IPS-18c (cell line): Measurements from ENCODE around the gene LAMC3.

Source experiments
- H3K4me3 ChIP-seq: 2 replicates; pipeline ENCODE4 v1.7.0; 2013; ENCODE audit warnings: low read depth, mild to moderate bottlenecking, low read length, moderate library complexity; ENCODE audit not compliant: insufficient read depth
- H3K9me3 ChIP-seq: one replicate; pipeline ENCODE4 v1.6.1; 2013; ENCODE audit warnings: mild to moderate bottlenecking, low read length, moderate library complexity; ENCODE audit not compliant: control insufficient read depth, insufficient read depth

The LAMC3 gene

GRCh38 chr9:130987738-130988399 lies 21.1 kb upstream of the LAMC3 start:
- no peaks in the 10 kb centered on the region for H3K9me3 ChIP-seq
- no peak overlapping the region for H3K4me3 ChIP-seq

GRCh38 chr9:130988400-130988747 lies 20.6 kb upstream of the LAMC3 start:
- H3K4me3 ChIP-seq, result no peak overlapping the region
- H3K9me3 ChIP-seq, result no peaks in the 10 kb centered on the region

- Histone ChIP-seq H3K4me3 (no peak overlapping the region), H3K9me3 (no peaks in the 10 kb centered on the region)
Observed at GRCh38 chr9:130988905-130989304, 20.1 kb upstream of the LAMC3 start.

GRCh38 chr9:130989391-130989790 lies 19.6 kb upstream of the LAMC3 start:
- Histone ChIP-seq H3K4me3 (no peak overlapping the region), H3K9me3 (no peaks in the 10 kb centered on the region)

- H3K4me3 ChIP-seq, result no peak overlapping the region
- H3K9me3 ChIP-seq, result no peaks in the 10 kb centered on the region
Observed at GRCh38 chr9:130989891-130990290, 19.1 kb upstream of the LAMC3 start.

GRCh38 chr9:130990306-130990977 lies 18.5 kb upstream of the LAMC3 start:
- H3K4me3 ChIP-seq, result no peak overlapping the region
- H3K9me3 ChIP-seq, result no peaks in the 10 kb centered on the region

- Histone ChIP-seq H3K4me3 (no peak overlapping the region), H3K9me3 (no peaks in the 10 kb centered on the region)
Observed at GRCh38 chr9:130990978-130991777, 17.8 kb upstream of the LAMC3 start.

GRCh38 chr9:130991778-130992681 lies 16.9 kb upstream of the LAMC3 start:
- Histone ChIP-seq H3K4me3 (no peak overlapping the region), H3K9me3 (no peaks in the 10 kb centered on the region)

- Histone ChIP-seq H3K9me3 (no peaks in the 10 kb centered on the region), H3K4me3 (no peak overlapping the region)
Observed at GRCh38 chr9:130992682-130993032, 16.3 kb upstream of the LAMC3 start.

GRCh38 chr9:130993303-130994030 lies 15.5 kb upstream of the LAMC3 start:
- Histone ChIP-seq H3K9me3 (no peaks in the 10 kb centered on the region), H3K4me3 (no peak overlapping the region)

GRCh38 chr9:130994135-130995085 lies 14.6 kb upstream of the LAMC3 start:
- Histone ChIP-seq H3K4me3 (no peak overlapping the region), H3K9me3 (no peaks in the 10 kb centered on the region)

GRCh38 chr9:130995086-130996011 lies 13.6 kb upstream of the LAMC3 start:
- Histone ChIP-seq H3K4me3 (no peak overlapping the region), H3K9me3 (no peaks in the 10 kb centered on the region)

GRCh38 chr9:130996205-130996604 lies 12.8 kb upstream of the LAMC3 start:
- no peak overlapping the region for H3K4me3 ChIP-seq
- H3K9me3 ChIP-seq, result no peaks in the 10 kb centered on the region

GRCh38 chr9:130996676-130997394 lies 12.1 kb upstream of the LAMC3 start:
- H3K9me3 ChIP-seq, result no peaks in the 10 kb centered on the region
- H3K4me3 ChIP-seq, result no peak overlapping the region

- H3K9me3 ChIP-seq, result no peaks in the 10 kb centered on the region
- no peak overlapping the region for H3K4me3 ChIP-seq
Observed at GRCh38 chr9:130997395-130997684, 11.6 kb upstream of the LAMC3 start.
